Activated CD8-positive, alpha-beta memory T cell treated with anti-CD3 and anti-CD28 coated beads, Interleukin-2, amount 50 U/mL, for 4 hours (primary cell): Measurements from ENCODE around the gene WNT11.

Source experiments
- DNase-seq: peaks from one replicate; pipeline ENCODE4 v3.0.0-alpha.2; 2020

The WNT11 gene

GRCh38 chr11:76206327-76207081 is at the start of gene WNT11:
Gene WNT11 (minus strand): TSS chr11:76206502. CDS start chr11:76206407, 95 bp downstream.
- DNase-seq = peak; percentile 44

GRCh38 chr11:76253416-76253815 is 47.1 kb upstream of the WNT11 start:
- DNase-seq = no peak

- DNase-seq = no peak
Measured at GRCh38 chr11:76252631-76253070, 46.3 kb upstream of the WNT11 start.

GRCh38 chr11:76251576-76251975 is 45.3 kb upstream of the WNT11 start:
- DNase-seq = no peak

GRCh38 chr11:76251226-76251575 is 44.9 kb upstream of the WNT11 start:
- DNase-seq = no peak

DNA sequence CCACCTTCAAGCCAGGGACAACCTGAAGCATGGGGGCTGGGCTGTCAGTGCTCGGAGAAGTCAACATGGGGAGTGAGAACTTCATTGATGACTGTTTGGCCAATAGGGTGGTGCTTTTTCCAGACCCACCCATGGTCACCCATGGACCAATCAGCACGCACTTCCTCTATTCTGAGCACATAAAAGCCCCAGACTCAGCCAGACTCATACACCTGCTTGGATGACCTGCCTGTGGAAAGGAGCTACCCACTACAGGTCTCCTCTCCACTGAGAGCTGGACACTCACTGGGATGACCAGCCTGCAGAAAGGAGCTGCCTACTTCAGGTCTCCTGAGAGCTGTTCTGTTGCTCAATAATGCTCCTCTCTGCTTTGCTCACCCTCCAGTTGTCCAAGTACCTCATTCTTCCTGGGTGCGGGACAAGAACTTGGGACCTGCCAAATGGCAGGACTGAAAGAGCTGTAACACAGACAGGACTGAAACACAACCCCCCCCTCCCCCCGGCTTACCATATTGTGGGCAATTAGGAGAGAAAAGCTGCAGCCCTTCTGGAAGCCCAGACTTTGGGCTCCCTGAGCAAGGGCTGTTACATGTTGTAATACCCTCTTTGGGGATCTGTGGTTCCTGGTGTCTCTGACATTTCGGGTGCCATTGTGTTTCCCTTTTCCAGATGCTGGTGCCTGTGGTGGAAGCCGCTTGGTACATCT is 44.4 kb upstream of the WNT11 start:
- no peak for DNase-seq

GRCh38 chr11:76249195-76249741 is 43.0 kb upstream of the WNT11 start:
- DNase-seq = no peak

DNA sequence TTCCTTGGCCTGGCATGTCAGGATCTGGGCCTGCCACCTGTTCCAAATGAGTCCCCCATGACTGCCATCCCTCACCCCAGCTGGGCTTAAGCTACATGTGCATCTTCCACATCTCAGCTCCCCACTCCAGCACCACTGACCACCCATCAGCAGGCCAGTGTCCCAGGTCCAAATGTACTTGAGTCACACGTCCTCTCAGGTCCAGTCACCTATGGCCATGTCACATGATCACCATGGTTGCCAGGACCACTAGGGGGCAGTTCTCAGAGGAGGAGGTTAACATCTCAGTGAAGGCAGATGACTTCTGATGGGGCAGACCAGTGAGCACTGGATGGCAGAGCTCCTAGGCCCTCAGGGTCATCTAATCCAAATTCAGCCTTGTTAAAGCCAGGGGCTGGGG is 41.9 kb upstream of the WNT11 start:
- no peak for DNase-seq

GRCh38 chr11:76247091-76247490 is 40.8 kb upstream of the WNT11 start:
- DNase-seq = no peak

- no peak for DNase-seq
Measured at GRCh38 chr11:76246271-76246933, 40.1 kb upstream of the WNT11 start.

- DNase-seq = no peak
Measured at GRCh38 chr11:76245720-76246119, 39.4 kb upstream of the WNT11 start.

DNA sequence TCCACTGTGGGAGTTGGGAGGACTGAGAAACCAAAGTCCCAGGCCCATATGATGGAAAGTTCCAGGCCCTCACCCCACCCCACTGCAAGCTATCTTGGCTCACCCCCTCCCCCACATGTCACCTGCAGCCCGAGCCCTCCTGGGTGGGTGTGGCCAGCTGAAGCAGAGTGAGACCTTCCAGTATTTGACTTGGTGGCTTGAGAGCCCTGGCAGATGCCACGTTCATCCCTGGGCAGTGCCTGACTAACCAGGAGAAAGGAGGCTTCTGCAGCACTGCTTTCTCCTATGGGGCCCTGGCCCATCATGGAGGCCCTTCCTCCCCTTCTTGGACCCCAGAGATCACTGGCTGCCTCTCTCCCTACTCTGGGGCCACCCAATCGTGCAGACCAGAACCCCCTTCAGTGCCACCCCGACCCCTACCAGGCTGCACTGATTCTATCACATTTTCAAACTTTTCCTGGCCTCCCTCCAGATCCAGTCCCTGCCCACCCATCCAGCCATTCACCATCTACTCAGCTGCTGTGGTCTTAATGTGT is 38.1 kb upstream of the WNT11 start:
- no peak for DNase-seq

DNA sequence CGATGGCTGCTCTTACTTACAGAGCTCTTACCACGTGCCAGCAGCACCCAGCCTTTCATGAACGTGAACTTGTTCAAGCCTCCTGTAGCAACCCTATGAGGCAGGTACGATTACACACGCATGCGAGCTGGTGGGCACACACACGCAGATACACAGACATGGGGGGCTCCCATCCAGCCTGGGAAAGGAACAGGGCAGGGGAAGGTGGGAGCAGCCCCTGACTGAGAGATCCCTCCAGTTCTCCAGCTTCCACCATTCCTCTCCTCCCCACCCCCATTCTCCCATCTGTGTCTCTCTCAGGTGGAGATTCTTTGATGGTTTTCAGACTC is 37.6 kb upstream of the WNT11 start:
- no peak for DNase-seq

DNA sequence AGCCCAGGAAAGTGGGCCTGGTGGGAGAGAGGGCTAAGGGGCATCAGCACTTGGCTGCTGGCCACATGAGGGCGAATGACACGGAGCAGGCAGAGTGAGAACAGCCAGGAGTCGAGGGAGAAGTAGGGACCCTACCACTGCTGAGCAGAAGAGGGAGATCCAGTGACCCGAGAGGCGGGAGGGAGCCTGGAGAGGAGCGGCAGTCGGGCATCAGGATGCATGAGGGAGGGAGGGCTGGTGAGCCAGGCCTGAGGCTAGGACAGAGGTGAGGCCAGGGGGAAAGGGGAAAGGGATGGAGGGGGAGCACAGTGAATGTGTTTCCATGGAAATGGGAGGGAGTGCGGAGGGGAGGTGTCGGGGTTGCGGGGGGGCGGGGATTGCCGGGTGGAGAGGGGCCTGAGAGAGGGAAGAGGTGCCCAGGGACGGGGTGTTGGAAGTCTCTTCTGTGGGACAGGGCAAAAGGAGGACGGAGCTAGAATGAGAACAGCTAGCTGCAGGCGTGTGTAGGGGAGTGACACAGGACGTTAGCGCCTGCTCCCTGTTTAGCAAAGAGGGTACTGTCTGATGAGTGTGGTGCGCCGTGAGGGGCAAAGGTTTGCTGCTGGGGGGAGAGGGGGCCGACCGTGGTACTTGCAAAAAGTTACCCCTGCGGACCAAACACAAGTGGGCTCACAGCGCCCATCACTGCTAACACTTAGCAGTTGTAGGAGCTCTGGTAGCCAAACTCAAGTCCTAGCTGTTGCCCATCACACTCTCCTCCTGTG is 37.1 kb upstream of the WNT11 start:
- DNase-seq = no peak

DNA sequence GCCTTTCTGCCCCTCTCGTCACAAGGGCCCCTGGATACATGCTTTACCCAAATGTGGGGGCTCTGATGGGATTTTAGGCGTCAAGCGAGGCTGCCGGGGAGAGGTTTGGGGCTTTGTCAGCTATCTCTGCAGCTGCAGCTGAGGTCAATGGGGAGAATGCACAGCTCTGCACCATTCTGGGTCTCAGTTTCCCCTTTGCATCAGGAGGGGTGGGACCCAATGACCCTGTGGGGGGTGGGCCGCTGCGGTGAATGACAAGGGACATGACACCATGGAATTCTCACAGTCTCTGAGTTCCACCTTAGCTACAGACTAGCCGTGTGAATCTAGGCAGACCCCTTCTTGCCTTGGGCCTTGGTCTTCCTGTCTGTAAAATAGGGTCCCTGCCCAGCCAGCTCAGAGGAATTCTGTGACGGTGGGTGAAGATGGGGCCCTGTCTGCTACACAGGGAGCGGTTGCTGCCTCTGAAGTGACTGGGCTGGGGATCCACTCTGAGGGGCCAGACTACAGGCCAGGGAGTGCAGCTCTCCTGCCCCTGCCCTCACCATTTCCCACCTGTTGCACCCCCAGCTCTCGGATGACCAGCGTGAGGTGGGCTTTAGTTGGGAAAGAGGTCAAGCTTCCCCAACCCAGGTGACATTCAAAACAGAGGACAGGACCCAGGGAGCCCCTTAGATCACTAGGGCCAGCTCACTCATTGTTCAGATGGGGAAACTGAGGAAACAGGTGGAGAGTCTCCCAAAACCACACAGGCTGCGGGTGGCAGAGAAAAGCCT is 35.9 kb upstream of the WNT11 start:
- no peak for DNase-seq

GRCh38 chr11:76241243-76242000 is 35.1 kb upstream of the WNT11 start:
- no peak for DNase-seq

DNA sequence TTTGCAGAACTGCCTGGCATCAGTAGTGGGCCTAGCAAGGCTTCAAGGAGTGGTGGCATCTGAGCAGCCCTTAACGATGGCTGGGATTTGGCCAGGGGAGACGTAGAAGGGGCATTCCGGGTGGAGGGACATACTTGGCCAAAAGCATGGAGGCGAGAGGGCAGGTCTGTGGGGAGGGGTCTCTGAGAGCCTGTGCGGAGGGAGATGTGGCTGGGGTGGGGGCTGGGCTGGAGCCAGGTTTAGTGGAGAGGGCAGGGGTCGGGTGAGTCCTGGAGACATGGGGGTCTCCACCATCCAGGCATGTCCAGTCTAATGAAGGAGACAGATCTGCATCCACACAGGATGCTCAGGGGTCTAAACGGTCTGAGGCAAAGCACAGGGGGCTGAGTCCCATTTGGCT is 34.4 kb upstream of the WNT11 start:
- no peak for DNase-seq

DNA sequence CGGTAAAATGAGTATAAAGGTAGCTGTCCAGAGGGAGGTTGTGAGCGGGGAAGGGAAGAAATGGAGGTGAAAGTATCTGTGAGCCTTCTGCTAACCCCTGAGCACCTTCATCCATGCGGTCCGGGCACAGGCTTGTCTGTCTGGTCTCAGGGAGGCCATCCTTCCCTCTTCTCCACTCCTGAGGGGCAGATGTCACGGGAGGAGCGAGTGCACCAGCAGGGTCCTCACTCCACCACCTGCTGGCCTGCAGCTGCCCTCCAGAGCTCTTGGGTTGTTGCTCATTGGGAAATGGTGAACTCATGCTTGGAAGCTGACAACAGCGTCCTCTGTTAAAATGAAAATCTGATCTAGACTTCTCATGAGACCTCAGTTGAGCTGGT is 33.8 kb upstream of the WNT11 start:
- DNase-seq = no peak

DNA sequence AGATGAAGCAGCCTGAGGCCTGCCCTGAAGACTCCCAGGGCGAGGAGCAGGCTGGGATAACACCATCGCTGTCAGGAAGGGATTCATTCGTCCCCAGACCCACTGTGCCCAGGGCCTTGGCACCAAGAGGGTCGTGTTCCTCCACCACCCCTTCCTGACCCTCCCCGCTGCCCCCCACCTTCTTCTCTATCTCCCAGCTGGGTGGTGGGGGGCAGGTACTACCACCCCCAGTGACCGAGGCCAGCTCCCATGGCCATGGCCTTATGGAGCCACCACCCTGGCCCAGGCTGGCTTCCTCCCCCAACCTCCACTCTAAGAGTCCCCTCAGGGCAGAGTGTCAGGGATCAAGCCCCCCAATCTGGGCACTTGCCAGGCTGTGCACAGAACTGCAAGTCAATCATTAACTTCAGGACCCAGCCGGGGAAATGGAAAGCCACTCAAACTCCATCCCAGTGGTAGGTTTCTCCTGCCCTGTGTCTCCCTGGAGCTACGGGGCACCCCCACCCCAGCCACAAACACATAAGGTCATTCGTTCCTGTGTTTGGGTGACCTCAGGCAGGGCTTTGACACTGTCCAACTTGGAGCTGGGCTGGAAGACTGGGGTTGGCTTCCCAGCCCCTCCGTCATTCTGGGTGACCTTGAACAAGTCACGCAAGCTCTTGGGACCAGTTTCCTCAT is 33.3 kb upstream of the WNT11 start:
- DNase-seq = no peak

- DNase-seq = no peak
Measured at GRCh38 chr11:76238551-76238950, 32.2 kb upstream of the WNT11 start.

GRCh38 chr11:76237914-76238313 is 31.6 kb upstream of the WNT11 start:
- no peak for DNase-seq
